Natural killer cell treated with Interleukin-12 subunit alpha and Interleukin-12 subunit beta and Interleukin-15 and Interleukin-18, amount 100 ng/mL, for 72 hours (primary cell): Measurements from ENCODE around the gene VGLL2. TPM values are rescaled to one million over a fixed set of nuclear protein-coding genes. Genes with fewer than 3 reads are reported as not detected.

ENCODE experiments used
- ATAC-seq, 2 donors: fragments of 150-1000 bp; cut with Tn5 transposase in 1 of 2; sonication (Bioruptor Pico), chemical (Tn5 transposase) in 1 of 2; 2 replicates each; pipeline ENCODE4 v1.10.0; 2021
- DNase-seq: peaks from one replicate; pipeline ENCODE4 v3.0.0; 2022; ENCODE audit warnings: low spot score
- H3K27ac Mint-ChIP-seq, 2 donors: 1 replicate in 1 of 2; 2 replicates in 1 of 2; pipeline ENCODE4 v1.8.0; 2022; ENCODE audit warnings: mixed read lengths in 2 of 2, mild to moderate bottlenecking in 1 of 2, moderate library complexity in 1 of 2
- H3K27me3 Mint-ChIP-seq, 2 donors: 1 replicate in 1 of 2; 2 replicates in 1 of 2; pipeline ENCODE4 v1.8.0; 2022; ENCODE audit warnings: mixed read lengths in 2 of 2
- H3K36me3 Mint-ChIP-seq: one replicate; pipeline ENCODE4 v1.8.0; 2022; ENCODE audit warnings: mixed read lengths
- H3K4me1 Mint-ChIP-seq, 2 donors: 1 replicate in 1 of 2; 2 replicates in 1 of 2; pipeline ENCODE4 v1.8.0; 2022; ENCODE audit warnings: low read depth in 2 of 2, mixed read lengths in 2 of 2, mild to moderate bottlenecking in 1 of 2
- H3K4me3 Mint-ChIP-seq: one replicate; pipeline ENCODE4 v1.8.0; 2022; ENCODE audit warnings: mixed read lengths
- H3K9me3 Mint-ChIP-seq: 2 replicates; pipeline ENCODE4 v1.8.0; 2022; ENCODE audit warnings: mixed read lengths
- total RNA-seq, 2 donors: library from RNA; stranded (reverse); gene quantifications; one replicate each; pipeline ENCODE4 v1.2.3, GENCODE V29; 2022

The VGLL2 gene
- total RNA-seq, 2 donors from 2014 or later, result not detected

- DNase-seq (no peak), ATAC-seq (no peak)
- Mint-ChIP-seq H3K36me3 (no peaks in the 10 kb centered on the region), H3K27me3 (peaks cover 18 to 42% of the 10 kb centered on the region in 2 donors), H3K27ac (no peak overlapping the region), H3K9me3 (no peaks in the 10 kb centered on the region), H3K4me1 (no peaks in the 10 kb centered on the region), H3K4me3 (no peak overlapping the region)
Measured at GRCh38 chr6:117311726-117312125, 46.4 kb downstream of the VGLL2 start.

- no peaks in the 10 kb centered on the region for H3K4me1 Mint-ChIP-seq
- no peak overlapping the region for H3K4me3 Mint-ChIP-seq
- ATAC-seq, result no peak
- H3K27me3 Mint-ChIP-seq, result peaks cover 18 to 28% of the 10 kb centered on the region in 2 donors
- no peak for DNase-seq
- H3K36me3 Mint-ChIP-seq, result no peaks in the 10 kb centered on the region
- H3K27ac Mint-ChIP-seq, result no peak overlapping the region
- no peaks in the 10 kb centered on the region for H3K9me3 Mint-ChIP-seq
Measured at GRCh38 chr6:117317261-117317660, 51.9 kb downstream of the VGLL2 start.

Other genes starting within 250 kb of the VGLL2 start
- gene ROS1, start 160.4 kb downstream of the VGLL2 start, total RNA-seq, result not detected
- gene DCBLD1, start 217.1 kb downstream of the VGLL2 start, total RNA-seq, result 10 to 100 TPM; 11.5 to 14.9 TPM